NCI-H82 treated with DMSO at 0.1 percent for 48 hours (cell line): ENCODE data around the gene STAM2.
"Not testable (repeated sequence)": the region's sequence is repeated elsewhere in the genome, so short reads cannot be mapped to it uniquely, and the experiment has no call there.

Experiments
- DNase-seq: peaks from one replicate; lab custom pipeline; 2025; ENCODE audit not compliant: unreplicated experiment; lab: John Stamatoyannopoulos, UW

Gene STAM2

GRCh38 chr2:152175368-152176112 lies at the start of gene STAM2:
Gene STAM2 (minus strand): TSS chr2:152175763. CDS start chr2:152175642, 121 bp downstream.
- DNase-seq, result peak; percentile 79

- no peak for DNase-seq
Measured at GRCh38 chr2:152223977-152224376, 48.4 kb upstream of the STAM2 start.

DNA sequence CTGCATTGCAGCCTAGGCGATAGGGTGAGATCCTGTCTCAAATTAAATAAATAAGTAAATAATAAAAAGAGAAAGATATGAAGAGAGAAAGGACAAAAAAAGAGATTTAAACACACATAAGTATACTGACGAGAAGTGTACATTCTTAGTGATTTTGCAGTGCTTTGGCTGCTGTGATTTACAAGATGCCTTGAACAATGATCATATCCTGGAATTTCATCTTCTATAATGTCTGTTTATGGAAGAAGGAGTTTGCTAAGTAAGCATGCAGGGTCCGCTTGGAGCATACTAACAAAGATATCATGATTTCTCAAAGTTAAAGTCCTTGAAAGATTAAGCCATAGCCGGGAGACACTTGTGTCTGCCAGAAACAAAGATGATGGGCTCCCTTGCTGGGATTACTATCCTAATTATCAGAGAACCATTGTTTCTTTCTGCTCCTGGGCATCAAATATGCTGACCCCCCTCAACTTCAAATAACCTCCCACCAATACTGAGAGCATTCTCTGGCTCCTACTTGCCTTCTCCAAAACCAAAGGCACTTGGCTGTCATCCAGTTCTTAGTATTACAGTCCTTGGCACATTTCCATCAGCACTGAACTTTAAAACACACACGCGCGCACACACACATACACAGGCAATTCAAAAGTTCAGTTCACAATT lies 47.5 kb upstream of the STAM2 start:
- DNase-seq, result peak; percentile 93

GRCh38 chr2:152221839-152222238 lies 46.3 kb upstream of the STAM2 start:
- no peak for DNase-seq

DNA sequence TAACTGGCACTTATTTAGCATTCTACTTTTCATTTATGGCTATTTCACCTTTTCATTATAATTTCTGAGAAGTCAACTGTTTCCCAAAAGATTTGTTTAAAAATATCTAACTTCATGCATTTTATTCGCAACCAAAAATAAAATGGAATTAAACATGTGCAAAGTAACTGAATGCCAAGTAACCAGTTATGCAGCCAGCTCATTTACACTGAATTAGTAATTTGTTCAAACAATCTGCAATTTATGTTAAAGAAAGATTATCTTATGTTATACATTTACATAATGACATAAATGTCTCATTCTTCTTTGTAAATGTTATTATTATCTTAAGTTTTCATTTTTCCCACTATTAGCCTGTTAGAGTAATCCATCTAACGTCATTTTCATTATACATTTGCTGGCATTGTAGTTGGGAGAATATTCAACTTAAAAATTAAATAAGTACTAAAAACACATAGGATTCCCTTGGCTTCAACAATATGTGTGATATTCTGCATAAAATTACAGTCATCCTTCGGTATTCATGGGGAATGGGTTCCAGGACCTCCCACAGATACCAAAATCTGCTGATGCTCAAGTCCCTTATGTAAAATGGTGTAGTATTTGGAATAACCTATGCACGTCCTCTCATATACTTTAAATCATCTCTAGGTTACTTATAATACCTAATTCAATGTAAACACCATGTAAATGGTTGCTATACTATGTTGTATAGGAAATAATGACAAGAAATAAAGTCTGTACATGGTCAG lies 43.7 kb upstream of the STAM2 start:
- DNase-seq, result no peak

GRCh38 chr2:152201466-152201830 lies 25.9 kb upstream of the STAM2 start:
- DNase-seq, result no peak

GRCh38 chr2:152200565-152201465 lies 25.3 kb upstream of the STAM2 start:
- peak; percentile 48 for DNase-seq

DNA sequence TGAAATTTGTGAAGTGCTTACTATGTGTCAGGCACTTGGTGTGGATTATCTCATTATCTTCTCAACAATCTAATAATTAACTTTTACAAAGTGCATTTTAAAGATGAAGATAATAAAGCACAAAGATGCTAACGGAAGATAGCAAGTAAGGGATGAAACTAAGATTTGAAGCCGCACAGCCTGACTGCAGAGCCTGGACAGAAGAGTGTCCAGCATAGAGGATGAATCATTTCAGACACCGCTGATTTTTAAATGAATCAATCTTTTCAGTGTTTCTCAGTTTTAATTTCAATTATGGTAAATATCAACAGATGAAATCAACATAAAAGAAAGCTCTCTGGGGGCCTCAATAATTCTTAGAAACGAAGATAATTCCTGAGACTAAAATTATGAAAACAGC lies 24.5 kb upstream of the STAM2 start:
- no peak for DNase-seq

DNA sequence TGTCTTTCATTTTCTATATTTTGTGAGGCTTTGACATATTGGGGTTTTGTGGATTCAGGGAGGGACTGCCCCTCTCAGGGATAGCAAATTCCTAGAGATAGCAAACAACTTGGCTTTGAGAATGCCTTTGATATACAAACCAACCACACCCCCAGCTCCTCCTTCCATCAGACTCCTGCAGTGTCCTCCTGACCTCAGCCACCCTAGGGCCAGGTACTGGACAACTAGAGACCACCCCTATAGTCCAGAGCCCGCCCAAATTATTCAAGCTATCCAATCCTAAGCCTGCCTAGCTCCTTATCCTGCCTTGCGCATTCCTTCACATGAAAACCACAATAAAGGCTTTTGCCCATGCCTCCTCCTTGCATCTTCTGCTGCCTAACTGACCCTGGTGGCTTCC lies 22.9 kb upstream of the STAM2 start:
- no peak for DNase-seq

DNA sequence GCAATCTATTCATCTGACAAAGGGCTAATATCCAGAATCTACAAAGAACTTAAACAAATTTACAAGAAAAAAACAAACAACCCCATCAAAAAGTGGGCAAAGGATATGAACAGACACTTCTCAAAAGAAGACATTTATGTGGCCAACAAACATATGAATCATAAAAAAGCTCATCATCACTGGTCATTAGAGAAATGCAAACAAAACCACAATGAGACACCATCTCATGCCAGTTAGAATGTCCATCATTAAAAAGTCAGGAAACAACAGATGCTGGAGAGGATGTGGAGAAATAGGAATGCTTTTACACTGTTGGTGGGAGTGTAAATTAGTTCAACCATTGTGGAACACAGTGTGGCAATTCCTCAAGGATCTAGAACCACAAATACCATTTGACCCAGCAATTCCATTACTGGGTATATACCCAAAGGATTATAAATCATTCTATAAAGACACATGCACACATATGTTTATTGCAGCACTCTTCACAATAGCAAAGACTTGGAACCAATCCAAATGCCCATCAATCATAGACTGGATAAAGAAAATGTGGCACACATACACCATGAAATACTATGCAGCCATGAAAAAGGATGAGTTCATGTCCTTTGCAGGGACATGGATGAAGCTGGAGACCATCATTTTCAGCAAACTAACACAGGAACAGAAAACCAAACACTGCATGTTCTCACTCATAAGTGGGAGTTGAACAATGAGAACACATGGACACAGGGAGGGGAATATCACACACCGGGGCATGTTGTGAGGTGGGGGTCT lies 22.1 kb upstream of the STAM2 start:
- DNase-seq, result not testable (repeated sequence)

GRCh38 chr2:152189622-152190495 lies 14.3 kb upstream of the STAM2 start:
- peak; percentile 55 for DNase-seq

GRCh38 chr2:152186808-152187207 lies 11.2 kb upstream of the STAM2 start:
- DNase-seq, result not testable (repeated sequence)

- no peak for DNase-seq
Measured at GRCh38 chr2:152186262-152186661, 10.7 kb upstream of the STAM2 start.

- DNase-seq, result no peak
Measured at GRCh38 chr2:152183401-152184073, 8.0 kb upstream of the STAM2 start.

DNA sequence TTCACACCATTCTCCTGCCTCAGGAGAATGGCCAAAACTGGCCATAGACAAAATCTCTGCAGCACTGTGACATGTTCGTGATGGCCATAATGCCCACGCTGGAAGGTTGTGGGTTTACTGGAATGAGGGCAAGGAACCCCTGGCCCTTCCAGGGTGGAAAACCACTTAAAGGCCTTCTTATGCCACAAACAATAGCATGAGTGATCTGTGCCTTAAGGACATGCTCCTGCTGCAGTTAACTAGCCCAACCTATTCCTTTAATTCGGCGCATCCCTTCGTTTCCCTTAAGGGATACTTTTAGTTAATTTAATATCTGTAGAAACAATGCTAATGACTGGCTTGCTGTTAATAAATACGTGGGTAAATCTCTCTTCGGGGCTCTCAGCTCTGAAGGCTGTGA lies 2.1 kb upstream of the STAM2 start:
- DNase-seq, result not testable (repeated sequence)

DNA sequence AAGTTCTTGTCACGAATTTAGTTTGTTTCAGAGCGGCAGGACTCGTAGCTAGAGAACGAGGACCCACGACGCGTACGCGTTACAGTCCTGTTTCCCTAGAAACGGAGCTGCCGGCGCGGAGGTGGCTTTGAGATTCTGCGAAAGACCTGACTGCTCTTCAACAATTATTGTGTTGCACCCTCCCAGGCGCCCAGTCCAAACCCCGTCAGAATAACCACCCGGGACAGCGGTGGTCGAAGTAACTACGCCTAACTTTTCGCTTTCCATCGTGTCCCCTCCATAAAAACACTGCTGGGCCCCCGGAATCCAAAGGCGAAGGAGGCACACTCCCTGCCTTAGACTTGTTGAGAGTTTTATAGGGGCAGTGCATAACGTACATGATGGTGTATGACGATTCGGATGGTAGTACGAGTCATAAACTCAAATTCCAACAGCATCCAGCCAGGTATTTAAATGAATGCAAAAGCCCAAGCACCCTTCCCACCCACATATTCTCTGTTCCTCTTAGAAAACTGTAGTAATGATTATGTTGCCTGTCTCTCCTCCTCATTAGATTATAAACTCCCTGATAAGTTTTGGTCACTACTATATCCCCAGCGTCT lies 651 bp upstream of the STAM2 start:
- DNase-seq, result no peak

DNA sequence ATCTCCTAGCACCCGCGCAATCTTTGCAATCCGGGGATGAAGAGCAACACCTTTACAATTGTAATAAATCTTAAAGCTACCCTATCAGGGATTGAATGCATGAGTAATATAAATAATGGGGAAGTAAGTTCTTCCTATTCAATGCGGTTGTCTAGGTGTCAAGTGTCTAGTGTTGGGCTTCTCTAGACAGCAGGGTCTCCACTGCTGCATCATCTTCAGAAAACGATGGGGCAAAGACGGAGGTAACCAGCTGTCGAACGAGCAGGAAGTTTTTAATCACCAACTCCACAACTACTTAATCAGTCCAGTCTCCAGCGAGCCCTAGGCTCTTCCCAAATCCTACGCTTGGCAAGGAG lies 573 bp downstream of the STAM2 start:
- DNase-seq, result no peak

DNA sequence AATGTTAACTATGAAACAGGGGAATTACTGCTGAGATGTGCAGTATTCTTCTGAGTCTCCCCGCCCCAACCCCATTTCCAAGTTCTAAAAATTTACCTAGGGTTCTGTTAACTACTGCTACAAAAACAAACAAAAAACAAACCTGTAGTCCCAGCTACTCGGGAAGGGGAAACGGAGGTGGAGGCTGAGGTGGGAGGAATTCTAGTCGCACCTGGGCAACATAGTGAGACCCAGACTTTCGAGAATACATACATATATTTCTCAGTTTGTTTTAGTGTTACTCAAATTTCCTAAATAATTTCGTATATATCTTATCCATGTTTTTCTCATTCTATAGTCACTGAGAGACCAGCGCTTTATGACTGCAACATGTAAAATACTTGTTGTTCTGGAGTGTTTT lies 989 bp downstream of the STAM2 start:
- DNase-seq, result no peak
